ENCODE measurements around the gene VSTM4.

VSTM4 gene

DNA sequence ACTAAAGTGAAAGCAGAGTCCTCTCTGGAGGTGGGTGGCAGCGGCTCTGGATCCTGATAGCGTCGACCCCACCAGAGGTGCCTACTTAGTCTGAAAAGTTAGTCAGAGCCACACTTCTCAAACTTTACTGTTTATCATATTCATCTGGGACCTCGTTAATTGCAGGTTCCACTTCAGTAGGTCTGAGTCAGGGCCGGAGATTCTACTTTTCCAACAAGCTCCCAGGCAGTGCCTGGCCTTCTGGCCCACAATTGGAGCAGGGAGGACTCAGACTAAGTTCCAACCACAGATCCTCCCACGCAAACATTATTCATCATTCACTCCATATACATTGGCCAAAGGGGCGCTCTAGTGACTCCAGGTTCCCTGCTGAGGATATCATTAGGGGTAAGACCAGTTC, 78.1 kb downstream of the VSTM4 start:
- no peak for DNase-seq

DNA sequence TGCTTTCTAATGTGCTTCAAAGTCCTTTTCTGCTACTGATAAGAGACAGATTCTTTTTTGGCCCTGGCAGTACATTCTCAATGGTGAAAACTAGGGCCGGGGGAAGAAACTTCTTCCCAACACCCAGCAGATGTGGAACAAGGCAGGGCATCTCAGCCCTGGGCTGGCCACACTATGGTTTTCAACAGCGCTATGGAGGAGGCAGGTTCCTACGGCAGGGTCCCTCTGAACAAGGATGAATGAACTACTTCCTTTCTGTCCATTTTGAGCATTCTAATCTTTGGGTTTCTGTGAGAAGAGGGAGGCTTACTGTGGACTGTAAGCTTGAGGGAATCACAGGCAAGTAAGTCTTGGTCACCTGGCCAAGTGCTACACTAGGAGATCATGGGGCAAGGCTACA, 78.7 kb downstream of the VSTM4 start:
- DNase-seq, result no peak

DNA sequence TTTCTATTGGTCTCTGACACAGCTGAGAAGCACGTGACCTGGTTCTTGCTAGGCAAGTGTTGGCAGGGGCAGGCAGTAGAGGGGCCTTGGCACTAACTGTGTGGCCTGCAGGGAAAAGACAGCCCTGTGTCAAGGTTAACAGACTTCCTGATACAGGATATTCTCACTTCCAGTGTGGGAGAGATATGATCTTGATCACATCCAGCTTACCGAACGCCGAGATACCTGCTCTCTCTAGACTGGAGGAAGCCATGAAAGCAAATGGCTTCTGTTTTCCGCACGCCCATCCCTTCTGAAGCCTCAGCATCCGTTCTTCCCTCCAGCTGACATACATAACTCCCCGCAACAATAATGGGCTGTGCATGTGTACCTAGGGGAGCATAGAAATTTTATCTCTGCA, 79.4 kb downstream of the VSTM4 start:
- no peak for DNase-seq

DNA sequence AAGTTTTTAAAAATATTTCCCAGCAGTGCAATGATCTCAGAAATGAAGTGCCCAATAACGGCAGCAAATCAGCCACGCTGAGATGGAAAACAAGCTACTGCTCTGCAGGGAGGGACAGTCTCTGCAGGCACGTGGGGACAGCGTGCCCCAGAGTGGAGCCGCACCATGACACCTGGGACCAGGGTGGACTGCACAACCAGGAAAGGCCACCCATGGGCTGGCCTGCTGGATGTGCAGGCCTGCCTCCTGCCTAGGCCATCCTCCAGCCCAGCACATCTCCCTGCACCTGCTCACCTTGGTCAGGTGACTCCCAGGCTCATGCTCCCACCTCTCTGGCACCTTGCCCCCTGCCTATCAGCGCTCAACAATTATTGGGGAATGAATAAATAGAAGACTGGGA, 80.4 kb downstream of the VSTM4 start:
- no peak for DNase-seq

DNA sequence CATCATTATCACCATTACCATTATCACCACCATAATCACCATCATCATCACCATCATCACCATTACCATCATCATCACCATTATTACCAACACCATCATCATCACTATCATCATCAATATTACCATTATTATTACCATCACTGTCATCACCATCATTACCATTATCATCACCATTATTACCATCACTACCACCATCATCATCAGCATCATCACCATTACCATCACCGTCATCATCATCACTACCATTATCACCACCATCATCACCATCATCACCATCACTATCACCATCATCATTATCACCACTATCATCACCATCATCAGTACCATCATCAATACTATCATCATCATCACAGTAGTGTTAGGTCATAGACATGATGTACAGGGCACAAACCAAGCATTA, 81.4 kb downstream of the VSTM4 start:
- DNase-seq, result no peak

DNA sequence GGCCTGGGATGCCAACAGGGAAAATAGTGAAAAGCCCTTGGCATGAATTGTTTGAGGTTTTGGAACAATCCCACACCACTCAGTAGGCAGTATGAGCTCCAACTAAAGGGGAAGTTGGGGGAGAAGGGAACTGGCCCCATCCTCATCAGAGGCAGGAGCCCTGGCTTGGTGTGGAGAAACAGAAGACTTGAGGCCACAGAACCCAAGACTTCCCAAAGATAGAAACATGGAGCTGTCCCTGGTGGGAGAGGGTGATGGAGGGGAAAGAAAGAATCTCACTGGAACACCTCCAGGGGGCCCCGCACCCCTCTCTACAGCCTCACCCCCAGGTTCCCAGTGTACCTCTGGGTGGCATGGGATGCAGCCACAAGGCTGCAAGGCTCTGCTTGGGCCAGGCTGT, 85.7 kb downstream of the VSTM4 start:
- DNase-seq, result no peak

DNA sequence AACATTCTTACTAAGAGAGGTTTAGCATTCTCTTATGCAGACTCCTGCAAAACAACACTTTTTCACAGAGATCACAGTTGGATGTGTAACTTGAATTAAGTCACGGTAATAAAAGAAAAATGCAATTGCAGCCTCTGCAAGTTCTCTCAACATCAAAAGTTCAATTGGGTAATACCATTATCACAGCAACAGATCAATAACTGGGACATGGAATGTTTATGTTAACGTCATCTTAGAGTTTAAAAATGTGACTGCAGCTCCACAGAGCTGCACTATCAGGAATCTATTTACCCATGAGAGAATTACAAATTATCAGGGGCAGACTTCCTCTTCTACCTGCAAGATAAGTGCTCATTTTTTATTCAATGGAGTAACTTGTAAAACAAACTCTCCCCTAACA, 86.7 kb downstream of the VSTM4 start:
- no peak for DNase-seq

DNA sequence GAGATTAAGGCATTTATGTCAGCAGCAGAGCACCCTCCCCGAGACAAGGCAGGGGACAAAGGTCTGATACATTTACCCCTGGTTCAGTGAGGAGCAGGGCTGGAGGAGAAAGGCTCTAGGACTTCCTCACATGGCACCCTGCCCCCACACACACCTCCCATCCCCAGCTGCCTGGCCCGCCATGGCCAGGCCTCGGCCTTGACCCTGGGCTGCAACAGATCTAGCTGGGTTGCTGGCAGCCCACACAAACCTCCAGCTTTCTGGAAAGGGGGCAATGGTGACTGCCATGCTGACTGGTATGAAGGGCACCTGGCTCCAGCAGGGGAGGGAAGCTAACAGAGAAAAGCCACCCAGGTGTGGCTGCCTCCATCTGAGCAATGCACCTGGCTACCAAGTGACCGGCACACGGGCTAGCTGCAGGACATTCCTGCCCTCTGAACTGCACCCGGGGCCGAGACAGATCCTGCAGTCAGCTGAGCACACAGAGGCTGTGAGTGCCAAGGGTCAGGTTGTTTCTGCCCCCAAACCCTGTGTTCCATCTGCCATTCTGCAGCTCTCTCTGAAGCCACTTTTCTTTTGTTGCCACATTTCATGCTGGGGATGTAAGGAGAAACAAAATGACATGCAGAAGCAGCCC, 89.9 kb downstream of the VSTM4 start:
- DNase-seq, result no peak

DNA sequence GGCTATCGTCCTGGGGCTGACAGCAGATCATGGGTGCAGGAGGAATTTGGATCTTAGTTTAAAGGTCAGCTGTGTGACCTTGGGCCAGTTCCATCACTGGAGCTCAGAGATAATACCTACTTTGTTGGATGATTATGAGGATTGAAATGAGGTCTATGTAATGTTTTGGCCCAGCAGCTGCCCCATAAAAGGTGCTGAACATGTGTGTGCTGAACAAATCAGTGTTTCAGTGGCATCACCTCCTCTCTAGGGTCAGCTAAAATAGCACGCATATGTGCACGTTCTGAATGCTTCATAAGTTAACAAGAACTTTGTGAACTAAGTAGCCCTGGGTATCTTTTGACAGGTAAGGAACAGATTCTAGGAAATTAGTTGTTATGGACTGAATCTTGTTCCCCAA, 90.8 kb downstream of the VSTM4 start:
- no peak for DNase-seq

DNA sequence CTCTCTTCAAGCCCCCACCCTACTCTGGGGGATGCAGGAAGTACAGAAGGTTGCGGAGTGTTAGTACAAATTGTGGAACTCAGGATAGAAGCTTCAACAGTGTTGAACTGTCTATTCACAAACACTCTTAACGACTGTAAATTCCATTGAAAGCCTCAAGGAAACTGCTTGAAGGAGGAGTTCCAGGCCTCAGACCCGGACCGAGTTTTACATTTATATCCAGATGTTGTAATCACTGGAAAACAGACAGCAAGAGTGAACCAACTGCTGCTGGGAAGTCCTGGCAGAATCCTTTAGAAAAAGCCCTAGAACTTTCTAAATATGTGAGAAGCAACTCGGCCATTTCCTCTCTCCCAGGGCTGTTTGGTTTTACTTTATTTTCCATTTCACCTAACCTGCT, 91.6 kb downstream of the VSTM4 start:
- no peak for DNase-seq

DNA sequence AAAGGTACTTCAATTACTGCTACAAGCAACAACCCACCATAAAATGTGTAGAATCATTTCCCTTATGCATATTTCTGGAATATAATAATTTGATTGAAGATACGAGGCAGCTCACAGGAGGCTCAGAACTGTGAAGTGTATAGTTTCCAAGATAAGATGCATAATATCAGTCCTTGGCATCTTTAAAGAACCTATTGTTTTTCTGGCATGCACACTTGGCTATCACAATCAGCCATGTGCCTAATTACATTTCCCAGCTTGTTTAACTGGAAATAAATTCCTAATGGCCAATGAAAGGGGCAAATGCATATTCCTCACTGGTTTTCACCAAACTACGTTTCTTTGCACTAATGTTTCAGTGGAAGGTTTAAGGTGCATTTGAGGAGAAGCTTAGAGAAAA, 92.3 kb downstream of the VSTM4 start:
- DNase-seq, result no peak

DNA sequence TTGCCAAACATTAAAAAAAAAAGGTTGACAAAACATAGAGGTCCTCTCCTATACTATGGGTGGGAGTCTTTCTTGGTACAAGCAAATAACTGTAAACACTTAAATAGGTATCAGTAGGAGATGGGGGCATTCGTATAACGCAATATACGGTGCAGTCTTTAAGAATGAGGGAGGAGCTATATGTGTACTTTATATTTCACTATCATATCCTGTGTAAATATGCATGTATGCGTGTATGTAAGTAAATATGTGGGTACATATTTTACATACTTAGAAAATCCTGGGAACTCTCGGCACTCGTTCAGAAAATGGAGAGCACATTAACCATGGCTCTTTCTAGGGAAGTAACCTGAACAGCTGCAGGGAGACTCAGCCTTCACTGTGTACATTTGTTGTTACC, 93.6 kb downstream of the VSTM4 start:
- no peak for DNase-seq

DNA sequence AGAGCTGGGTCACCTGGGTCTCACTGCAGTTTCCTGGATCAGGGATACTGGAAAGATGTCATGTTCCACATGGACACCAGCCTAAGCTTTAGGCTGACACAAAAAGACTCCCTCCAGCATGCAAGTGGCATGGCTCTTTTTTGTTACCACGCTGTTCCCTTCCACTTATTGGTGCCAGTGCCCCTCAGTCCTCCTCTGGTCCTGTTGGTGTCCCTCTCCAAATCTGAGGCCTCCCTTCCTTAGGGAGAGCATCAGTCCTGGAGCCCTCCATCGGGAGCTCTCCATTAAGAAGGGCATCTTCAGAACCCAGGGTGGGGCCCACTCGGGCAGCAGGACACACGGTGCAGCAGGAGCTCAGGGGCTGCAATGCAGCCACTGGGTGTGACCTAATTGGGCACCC, 99.6 kb downstream of the VSTM4 start:
- no peak for DNase-seq

DNA sequence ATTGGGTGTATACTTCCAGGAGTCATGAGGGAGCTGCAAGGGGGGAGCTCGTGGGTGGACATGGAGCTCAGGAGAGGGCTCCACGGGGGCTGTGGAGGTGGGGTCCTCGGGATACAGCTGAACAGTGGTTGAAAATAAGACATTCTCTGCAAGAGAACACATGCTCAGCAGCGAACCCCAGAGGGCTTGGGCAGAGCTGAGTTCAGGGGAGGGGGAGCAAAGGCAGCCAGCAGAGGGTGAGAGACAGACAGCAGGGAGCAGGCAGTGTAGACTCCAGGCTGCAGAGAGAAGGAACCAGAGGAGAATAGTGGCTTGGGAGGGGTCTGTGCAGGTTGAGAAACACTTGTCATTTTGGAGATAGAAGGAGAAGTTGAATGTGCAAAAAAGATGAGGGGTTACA, 102.7 kb downstream of the VSTM4 start:
- DNase-seq, result no peak

DNA sequence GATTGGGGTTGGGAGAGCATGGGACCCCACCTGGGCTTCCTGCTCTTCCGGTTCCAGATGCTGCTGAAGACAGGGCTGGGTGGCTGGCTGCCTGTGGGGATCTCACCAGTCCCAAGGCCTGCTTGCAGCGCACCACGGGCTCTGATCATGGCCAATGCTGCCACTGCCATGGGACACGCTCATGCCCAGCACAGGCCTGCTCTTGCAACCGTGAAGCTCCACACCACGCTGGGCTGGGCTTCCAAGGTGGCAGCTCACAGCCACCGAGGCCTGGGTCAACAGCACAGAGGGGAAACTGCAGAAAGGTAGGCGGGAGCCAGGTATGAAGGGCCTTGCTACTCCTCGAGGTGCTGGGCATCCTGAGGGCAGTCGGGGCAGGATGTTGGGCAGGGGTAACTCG, 103.6 kb downstream of the VSTM4 start:
- DNase-seq, result no peak

DNA sequence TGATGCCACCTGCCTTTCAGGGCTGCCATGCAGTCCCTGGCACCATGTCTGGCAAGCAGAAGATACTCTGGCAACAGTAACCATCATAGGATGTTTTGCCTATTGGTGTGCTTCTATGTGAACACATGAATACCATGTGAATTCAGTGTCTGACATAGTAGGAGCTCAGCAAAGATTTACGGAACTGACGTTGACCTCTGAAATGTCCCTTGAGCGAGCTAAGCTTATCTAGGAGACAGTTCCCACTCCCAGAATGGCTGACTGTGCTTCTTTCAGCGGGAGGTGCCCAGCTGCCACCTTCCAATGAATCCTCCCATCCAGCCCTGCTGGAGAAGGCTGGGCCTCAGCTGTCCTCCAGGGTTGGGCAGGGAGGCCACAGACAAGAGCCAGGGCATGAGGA, 104.5 kb downstream of the VSTM4 start:
- no peak for DNase-seq

DNA sequence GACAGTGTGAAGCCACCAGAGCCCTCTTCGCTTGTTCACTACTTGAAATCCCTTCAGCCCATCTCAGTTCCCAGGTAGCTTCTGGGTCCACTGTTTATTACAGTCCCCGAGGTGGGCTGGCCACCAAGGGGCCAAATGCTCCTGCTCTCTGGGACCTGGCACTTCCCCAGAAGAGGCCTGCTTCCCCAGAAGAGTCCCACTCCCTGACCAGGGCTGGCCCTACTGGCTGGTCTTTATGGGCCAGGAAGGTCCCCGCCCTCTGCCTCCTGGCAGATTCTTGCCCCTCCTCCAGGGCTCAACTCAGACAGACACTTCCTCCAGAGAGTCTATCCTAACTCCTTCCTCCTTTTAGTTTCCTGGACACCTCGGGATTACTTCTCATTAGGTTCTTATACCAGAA, 105.0 kb downstream of the VSTM4 start:
- DNase-seq, result no peak

DNA sequence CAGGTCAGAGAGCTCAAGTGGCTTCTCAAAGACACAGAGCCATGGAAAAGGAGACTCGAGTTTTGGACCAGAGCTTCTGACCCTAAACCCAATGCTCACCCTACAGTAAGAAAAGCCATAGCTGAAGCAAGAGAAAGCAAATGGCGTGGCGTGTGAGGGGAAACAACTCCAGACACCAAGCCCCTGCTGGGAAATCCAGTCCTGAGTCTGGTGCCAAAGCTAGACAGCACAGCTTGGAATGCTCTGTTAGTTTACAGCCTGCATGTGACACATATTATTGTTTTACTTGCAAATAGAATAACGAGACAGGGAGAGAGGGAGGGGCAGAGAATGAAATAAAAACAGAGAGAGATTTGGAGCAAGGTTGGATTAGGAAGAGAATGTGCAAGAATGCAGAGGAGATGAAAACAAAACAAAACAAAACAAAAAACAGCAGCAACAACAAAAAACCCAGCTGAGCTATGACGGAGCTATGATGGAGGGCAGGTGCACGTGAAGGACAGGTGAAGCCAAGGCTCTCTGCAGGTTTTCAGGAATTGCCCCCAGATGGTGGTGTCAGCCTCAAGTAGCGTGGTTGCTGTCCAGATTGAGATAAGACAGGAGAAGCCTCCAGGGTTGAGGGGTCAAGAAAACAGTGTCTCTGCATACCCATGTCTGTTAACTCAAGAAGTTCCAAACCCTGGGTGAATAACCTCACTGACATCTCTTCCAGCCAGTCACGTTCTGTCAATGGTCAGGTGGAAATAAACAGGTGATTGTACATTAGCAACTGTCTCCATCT, 105.9 kb downstream of the VSTM4 start:
- DNase-seq, result no peak

DNA sequence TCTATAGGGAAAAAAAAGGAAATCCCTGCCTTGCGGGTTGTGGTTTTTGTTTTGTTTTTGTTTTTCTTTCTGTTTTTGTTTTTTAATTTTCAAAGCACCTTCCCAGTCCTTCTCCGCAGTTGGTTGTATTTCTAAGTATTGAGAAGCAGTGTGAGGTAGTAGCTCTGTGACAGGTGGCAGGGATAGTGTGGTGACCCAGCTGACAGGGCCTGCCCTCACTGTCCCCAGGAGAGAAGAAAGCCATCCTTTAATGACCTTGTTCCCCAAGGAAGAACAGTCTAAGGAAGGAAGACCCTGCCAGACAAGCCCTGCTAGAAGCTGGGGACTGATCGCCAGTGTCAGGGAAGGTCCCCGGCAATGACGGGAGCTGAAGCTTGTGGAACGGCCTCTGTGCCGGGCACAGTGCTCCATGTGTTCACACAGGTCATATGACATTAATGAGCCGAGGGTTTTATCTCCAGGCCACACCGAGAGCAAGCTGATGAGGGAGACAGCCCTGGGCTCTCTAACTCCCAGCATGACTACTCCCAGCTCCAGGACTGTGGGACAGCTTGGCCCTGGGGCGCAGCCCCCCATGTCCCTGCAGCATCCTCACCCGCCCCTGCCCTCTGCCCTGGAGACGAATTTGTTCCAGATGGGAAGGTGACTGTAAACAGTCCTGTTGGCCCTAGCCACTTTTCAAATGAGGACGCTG, 106.7 kb downstream of the VSTM4 start:
- no peak for DNase-seq

DNA sequence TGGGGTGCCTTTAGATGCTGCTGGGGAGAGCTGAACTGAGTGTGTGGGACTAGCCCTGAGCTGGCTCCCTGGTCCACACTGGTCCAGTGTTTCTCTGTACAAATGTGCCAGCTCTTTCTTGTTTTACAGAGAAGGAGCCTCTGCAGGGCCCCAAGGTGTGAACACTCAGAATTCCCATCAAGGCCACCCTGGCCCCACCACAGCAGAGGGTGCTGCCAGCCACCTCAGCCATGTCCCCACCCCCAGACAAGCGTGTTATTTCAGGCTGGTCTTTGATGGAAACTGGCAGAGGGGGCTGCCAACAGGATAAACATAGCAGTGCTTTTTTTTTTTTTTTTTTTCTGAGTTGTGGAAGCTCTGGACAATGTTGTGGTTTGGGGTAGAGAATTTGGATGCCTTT, 107.2 kb downstream of the VSTM4 start:
- DNase-seq, result no peak

DNA sequence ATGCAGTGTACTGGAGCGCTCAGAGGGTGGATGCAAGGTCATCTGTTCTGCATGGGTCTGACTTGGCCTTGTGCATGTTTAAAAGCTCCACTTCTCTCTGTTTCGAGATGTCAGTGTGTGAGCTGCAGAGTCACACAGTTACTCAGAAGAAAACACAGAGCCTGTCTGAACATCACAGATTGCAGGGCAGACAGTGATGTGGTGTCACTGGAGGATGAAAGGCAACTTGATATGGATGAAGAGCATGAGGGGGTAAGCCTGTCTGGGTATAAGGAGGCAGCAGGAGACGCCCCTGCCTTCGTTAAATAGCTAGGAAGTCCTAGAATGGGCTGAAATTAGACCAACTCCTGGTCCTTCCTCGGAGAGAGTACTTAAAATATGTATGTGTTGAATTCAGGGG, 108.2 kb downstream of the VSTM4 start:
- no peak for DNase-seq

DNA sequence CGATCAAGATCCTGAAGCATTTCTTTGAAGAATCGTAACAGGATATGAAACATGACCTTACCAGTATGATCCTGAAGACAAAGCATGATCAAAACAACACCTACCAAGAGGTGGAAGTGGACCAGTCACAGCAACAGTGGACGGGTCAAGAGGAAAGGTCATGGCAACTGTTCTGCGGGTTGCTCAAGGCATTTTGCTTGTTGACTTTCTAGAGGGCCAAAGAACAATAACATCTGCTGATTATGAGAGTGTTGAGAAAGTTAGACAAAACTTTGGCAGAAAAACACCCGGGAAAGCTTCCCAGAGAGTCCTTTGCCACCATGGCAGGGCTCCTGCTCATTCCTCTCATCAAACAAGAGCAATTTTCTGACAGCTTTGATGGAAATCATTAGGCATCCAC, 110.1 kb downstream of the VSTM4 start:
- no peak for DNase-seq

DNA sequence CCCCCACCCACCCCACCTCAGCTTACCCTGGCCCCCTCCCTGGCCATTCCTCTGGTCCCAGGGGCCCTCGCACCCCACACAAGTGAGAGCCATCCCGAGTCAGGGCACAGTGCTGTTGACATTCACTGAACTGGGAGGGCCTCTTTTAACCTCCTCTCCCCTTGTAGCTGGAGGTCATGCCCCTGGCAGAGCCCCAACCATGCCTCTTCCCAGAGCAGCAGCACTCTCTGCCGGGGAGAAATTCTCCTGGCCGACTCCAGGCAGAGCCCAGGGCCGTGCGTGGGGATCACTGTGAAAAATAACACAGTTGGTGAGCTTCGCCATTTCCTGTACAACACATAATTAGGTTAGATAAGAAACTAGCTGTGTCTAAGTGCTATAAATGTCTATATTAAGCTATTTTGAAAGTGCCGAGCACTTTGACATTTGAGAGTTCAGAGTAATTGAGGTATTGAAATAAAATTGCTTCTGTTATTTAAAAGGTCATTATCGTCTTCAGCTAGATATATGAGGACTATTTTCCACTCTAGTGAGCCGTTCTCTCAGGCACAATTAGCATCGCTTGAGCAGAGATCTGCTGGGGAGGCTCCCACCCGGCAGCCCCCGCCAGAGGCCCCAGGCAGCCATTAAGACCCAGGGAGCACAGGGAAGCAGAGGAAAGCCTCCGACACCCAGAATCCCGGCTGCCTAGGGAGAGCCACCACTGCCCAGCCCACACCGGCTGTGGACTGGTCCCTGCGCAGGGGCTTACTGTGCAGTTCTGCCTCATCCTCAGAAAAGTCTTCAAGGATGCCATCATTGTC, 113.3 kb downstream of the VSTM4 start:
- DNase-seq, result no peak

DNA sequence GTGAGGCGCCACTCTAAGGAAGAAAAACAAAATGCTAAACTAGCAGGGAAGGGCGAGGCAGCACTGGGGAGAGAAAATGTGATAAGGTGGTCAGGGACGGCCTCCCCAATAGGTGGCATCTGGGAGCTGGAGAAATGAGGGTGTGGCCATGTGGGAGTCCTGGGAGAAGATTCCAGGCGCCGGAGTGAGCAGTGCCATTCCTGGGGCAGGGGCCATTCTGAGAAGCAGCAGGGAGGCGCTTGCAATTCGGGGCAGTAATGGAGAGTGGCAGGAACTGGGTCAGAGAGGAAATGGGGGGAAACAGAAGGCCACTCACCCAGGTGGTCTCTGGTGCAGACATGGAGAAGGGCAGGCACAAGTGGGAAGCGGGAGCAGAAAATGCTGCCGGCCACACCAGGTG, 113.9 kb downstream of the VSTM4 start:
- DNase-seq, result peak; percentile 1

Data from hematopoietic multipotent progenitor cell treated with erythropoietin and hydrocortisone succinate and interleukin-3 and kit ligand, for 8 days (in vitro differentiated cells).